ENCODE data around the gene TRIP12.

GRCh38 chr2:229899604-229900003, 22.2 kb downstream of the TRIP12 start:
- TF ChIP-seq POLR2A (IDR thresholded peaks at IDR 0.05; ENCODE audit: low read length) (no peak), GATA1 (IDR thresholded peaks at IDR 0.05; ENCODE audit: low read depth, low read length) (no peak)
